GM12878 (cell line): Measurements from ENCODE around the gene RAP1GAP. TPM values are rescaled to one million over a fixed set of nuclear protein-coding genes. Genes with fewer than 3 reads are reported as not detected.

ENCODE experiments used
- ATAC-seq: fragments of 200-7000 bp; cut with Tn5 transposase; 3 replicates; pipeline ENCODE4 v1.9.1; 2020; ENCODE audit warnings: mild to moderate bottlenecking, moderate library complexity
- BruUV-seq: library from RNA; stranded (reverse); fragments of 400-500 nt; replicated peaks from 2 replicates; lab custom pipeline; 2021; lab: Mats Ljungman, UMichigan
- CTCF ChIA-PET: fragments of 300-600 bp; sonication (Branson Sonifier 250); formaldehyde crosslinking; extraction: SDS; loops from one replicate; lab custom pipeline; 2021; ENCODE audit warnings: inconsistent platforms; lab: Yijun Ruan, JAX
- POLR2A ChIA-PET: fragments of 350-600 bp; formaldehyde crosslinking; extraction: SDS; loops from one replicate; lab custom pipeline; 2021; ENCODE audit warnings: inconsistent platforms; lab: Charles Lee
- RAD21 ChIA-PET: fragments of 300-600 bp; sonication (Branson Sonifier 250); formaldehyde crosslinking; loops from one replicate; lab custom pipeline; 2023; ENCODE audit warnings: antibody characterized with exemption; ENCODE audit not compliant: unreplicated experiment; lab: Charles Lee
- SMC1A ChIA-PET: fragments of 300-600 bp; sonication (Branson Sonifier 250); formaldehyde crosslinking; loops from one replicate; lab custom pipeline; 2023; ENCODE audit not compliant: unreplicated experiment, uncharacterized antibody; lab: Charles Lee
- DNase-seq: peaks from one replicate; pipeline ENCODE4 v3.0.0-alpha.2; 2011; ENCODE audit warnings: low read depth, low spot score
- FAIRE-seq: peaks from 3 replicates; lab custom pipeline; 2011; peaks lifted over from hg19 to GRCh38; lab: Jason Lieb, UNC
- H2AFZ ChIP-seq: 2 replicates; pipeline ENCODE4 v1.6.0; 2011; ENCODE audit warnings: low read depth, low read length, control low read depth; ENCODE audit not compliant: control insufficient read depth
- H3K27ac ChIP-seq: 2 replicates; pipeline ENCODE4 v1.5.1; 2011; ENCODE audit warnings: control low read depth; ENCODE audit not compliant: control insufficient read depth, insufficient read depth
- H3K27me3 ChIP-seq, 2 experiments: replicated peaks in 1 of 2; 2 replicates each; pipeline versions ENCODE4 v1.6.0 to v1.6.1; 2011; ENCODE audit warnings: low read length in 1 of 2; ENCODE audit not compliant: control insufficient read depth in 2 of 2, insufficient read depth in 2 of 2
- H3K36me3 ChIP-seq, 2 experiments: 2 replicates each; pipeline ENCODE4 v1.5.1; 2011; ENCODE audit warnings: low read length in 1 of 2; ENCODE audit not compliant: control insufficient read depth in 2 of 2, insufficient read depth in 2 of 2
- H3K4me1 ChIP-seq: 2 replicates; pipeline ENCODE4 v1.6.1; 2011; ENCODE audit warnings: mild to moderate bottlenecking, low read length, moderate library complexity, mixed read lengths; ENCODE audit not compliant: control insufficient read depth, insufficient read depth
- H3K4me2 ChIP-seq: 2 replicates; pipeline ENCODE4 v1.6.0; 2011; ENCODE audit warnings: control low read depth; ENCODE audit not compliant: control insufficient read depth, insufficient read depth
- H3K4me3 ChIP-seq: fragments of 200-600 bp; sonication (generic); 2 replicates; pipeline ENCODE4 v1.5.1; 2016
- H3K79me2 ChIP-seq: 2 replicates; pipeline ENCODE4 v1.6.0; 2011; ENCODE audit warnings: low read length; ENCODE audit not compliant: control insufficient read depth, insufficient read depth
- H3K9ac ChIP-seq: 2 replicates; pipeline ENCODE4 v1.8.0; 2011; ENCODE audit warnings: low read length, control low read depth, mixed read lengths; ENCODE audit not compliant: control insufficient read depth, insufficient read depth
- H3K9me3 ChIP-seq: replicated peaks from 3 replicates; pipeline ENCODE4 v1.5.1; 2011; ENCODE audit warnings: mild to moderate bottlenecking, low read length; ENCODE audit not compliant: control insufficient read depth, insufficient read depth
- H4K20me1 ChIP-seq: 2 replicates; pipeline ENCODE4 v1.6.0; 2011; ENCODE audit not compliant: control insufficient read depth, insufficient read depth
- BHLHE40 ChIP-seq, 2 experiments: fragments of 450-650 bp in 1 of 2; IDR thresholded peaks; 2 replicates each; pipeline ENCODE4 v1.6.1; 2011 to 2017; ENCODE audit warnings: low read depth in 2 of 2, borderline replicate concordance in 1 of 2, improper control_type of control experiment in 1 of 2, low read length in 1 of 2, mild to moderate bottlenecking in 1 of 2
- EGR1 ChIP-seq, 2 experiments: IDR thresholded peaks; 1 replicate in 1 of 2; 2 replicates in 1 of 2; pipeline ENCODE4 v1.6.1; 2011 to 2012; ENCODE audit warnings: low read depth in 2 of 2, low read length in 2 of 2, borderline replicate concordance in 1 of 2, mild to moderate bottlenecking in 1 of 2, moderate library complexity in 1 of 2
- FOXM1 ChIP-seq: IDR thresholded peaks from 2 replicates; pipeline ENCODE4 v1.6.1; 2012; ENCODE audit warnings: low read depth, mild to moderate bottlenecking, inconsistent platforms, low read length, moderate library complexity
- IKZF2 ChIP-seq, 2 experiments: fragments of 450-650 bp; IDR thresholded peaks; 2 replicates each; pipeline ENCODE4 v1.6.1; 2017; ENCODE audit warnings: mild to moderate bottlenecking in 2 of 2, moderate library complexity in 2 of 2
- IRF5 ChIP-seq: fragments of 450-650 bp; IDR thresholded peaks from 2 replicates; pipeline ENCODE4 v1.6.1; 2017; ENCODE audit warnings: borderline replicate concordance
- KDM1A ChIP-seq: fragments of 200-600 bp; sonication (generic); IDR thresholded peaks from 2 replicates; pipeline ENCODE4 v1.6.1; 2016; ENCODE audit warnings: borderline replicate concordance
- KLF5 ChIP-seq: fragments of 450-650 bp; IDR thresholded peaks from 2 replicates; pipeline ENCODE4 v1.6.1; 2014; ENCODE audit warnings: mild to moderate bottlenecking; ENCODE audit not compliant: partially characterized antibody
- NR2C2 ChIP-seq: IDR thresholded peaks from 2 replicates; pipeline ENCODE4 v1.6.1; 2011; ENCODE audit warnings: borderline replicate concordance, low read depth; ENCODE audit not compliant: control insufficient read depth, insufficient read length
- PAX8 ChIP-seq: fragments of 450-650 bp; IDR thresholded peaks from 2 replicates; pipeline ENCODE4 v1.6.1; 2017; ENCODE audit warnings: mild to moderate bottlenecking, moderate library complexity
- RELB ChIP-seq: fragments of 450-650 bp; IDR thresholded peaks from 2 replicates; pipeline ENCODE4 v1.6.1; 2017; ENCODE audit warnings: low read depth, mild to moderate bottlenecking, moderate library complexity
- SIN3A ChIP-seq: IDR thresholded peaks from 2 replicates; pipeline ENCODE4 v1.6.1; 2012; ENCODE audit warnings: low read depth, low read length, improper control_type of control experiment
- SPI1 ChIP-seq: IDR thresholded peaks from 2 replicates; pipeline ENCODE4 v1.6.1; 2011; ENCODE audit warnings: low read depth, mild to moderate bottlenecking, low read length, moderate library complexity, borderline replicate concordance; ENCODE audit not compliant: insufficient read depth
- TCF12 ChIP-seq: IDR thresholded peaks from 2 replicates; pipeline ENCODE4 v1.6.1; 2011; ENCODE audit warnings: low read depth, mild to moderate bottlenecking, low read length
- ZBED1 ChIP-seq: IDR thresholded peaks from 2 replicates; pipeline ENCODE4 v1.6.1; 2016; ENCODE audit warnings: borderline replicate concordance
- ZBTB11 ChIP-seq: fragments of 450-650 bp; formaldehyde crosslinking; IDR thresholded peaks from 2 replicates; pipeline ENCODE4 v1.5.0; 2022; ENCODE audit warnings: mild to moderate bottlenecking, missing genetic modification characterization
- ZNF24 ChIP-seq: fragments of 450-650 bp; IDR thresholded peaks from 2 replicates; pipeline ENCODE4 v1.6.1; 2017; ENCODE audit warnings: antibody characterized with exemption, mild to moderate bottlenecking
- ZNF384 ChIP-seq: IDR thresholded peaks from 2 replicates; pipeline ENCODE4 v1.6.1; 2012; ENCODE audit warnings: low read depth, mild to moderate bottlenecking, low read length, improper control_type of control experiment, borderline replicate concordance
- WGBS: methylation state at CpG from one replicate; pipeline ENCODE4 v1.1.6; 2016; ENCODE audit warnings: low lambda C conversion rate; ENCODE audit not compliant: insufficient replicate concordance, insufficient coverage; ENCODE audit errors: missing lambda C conversion rate; 5-methylcytosine and 5-hydroxymethylcytosine counted together
- in situ Hi-C: fragments of 300-500 bp; cut with MboI; formaldehyde crosslinking; loops from 9 replicates; pipeline ENCODE4 v1.14.3; 2018; ENCODE audit warnings: mixed read lengths
- intact Hi-C: fragments of 100-400 bp; cut with micrococcal nuclease; formaldehyde crosslinking; loops from one replicate; pipeline ENCODE4 v1.14.2; 2022; ENCODE audit not compliant: unreplicated experiment
- polyA plus RNA-seq, 11 experiments: library from polyadenylated mRNA; depleted of rRNA in 4 of 11; unstranded in 6 of 11; stranded (reverse) in 5 of 11; fragments of >200 nt; fragmentation: Nextera tagmentation in 4 of 11; fragmentation: Illumina TruSeq in 1 of 11; extraction: Ambion mirVana in 4 of 11; extraction: Trizol in 1 of 11; gene quantifications; 1 replicate in 1 of 11; 2 replicates in 10 of 11; pipeline versions ENCODE4 v1.2.1 to v1.2.3, GENCODE V29; 2011 to 2016; ENCODE audit warnings: inconsistent platforms in 2 of 11, missing spikeins in 2 of 11, low read depth in 1 of 11
- total RNA-seq, 4 experiments: library from RNA; depleted of rRNA in 3 of 4; stranded (reverse); fragments of >200 nt in 3 of 4; fragmentation: Illumina TruSeq in 1 of 4; extraction: Trizol in 1 of 4; gene quantifications; 2 replicates each; pipeline versions ENCODE4 v1.2.1 to v1.2.3, GENCODE V29; 2013 to 2021

Gene RAP1GAP
- total and polyA plus RNA-seq, 10 of the 15 experiments (the other 5 are each of a cell fraction or from before 2014, with no cell fraction given) = 0.04 to 0.96 (median 0.09) TPM; not detected in 3

GRCh38 chr1:21599402-21599801 lies 69.8 kb downstream of the RAP1GAP start:
- Histone ChIP-seq H3K27me3 (no peaks in the 10 kb centered on the region), H4K20me1 (no peaks in the 10 kb centered on the region), H3K4me1 (no peaks in the 10 kb centered on the region), H3K9ac (no peak overlapping the region), H3K27ac (no peak overlapping the region), H2AFZ (no peak overlapping the region)
- CTCF ChIA-PET = interaction anchor here (1.1 kb wide), 1 partner anchor 231 kb away, joined by 4 read pairs; no protein-coding TSS in a partner anchor
- DNase-seq = no peak
- no peak for ATAC-seq
- 56% methylated on average over 14 of the region's 15 CpGs for WGBS
- no peak for FAIRE-seq
- in situ Hi-C loops = no loop called here
- POLR2A ChIA-PET = no interaction called here
- intact Hi-C loops = no loop called here
- no TSS peak for BruUV-seq
- TF ChIP-seq NR2C2 (no peak), IKZF2 (IDR thresholded peaks at IDR 0.05) (no peak), ZNF24 (no peak), SPI1 (no peak), SIN3A (no peak), ZBTB11 (CRISPR knock-in tag) (no peak), RELB (no peak), PAX8 (no peak), ZBED1 (no peak), BHLHE40 (IDR thresholded peaks at IDR 0.05; ENCODE audit: borderline replicate concordance in 1 of 2, low read depth in 2 of 2, low read length in 1 of 2) (no peak), FOXM1 (no peak), ZNF384 (no peak), EGR1 (IDR thresholded peaks at IDR 0.05; ENCODE audit: borderline replicate concordance in 1 of 2, low read depth in 2 of 2, low read length in 2 of 2) (no peak), KDM1A (no peak), IRF5 (no peak), TCF12 (no peak), KLF5 (no peak)
- TF ChIP-seq, all 136 proteins: peak for 0
- RAD21 ChIA-PET = no interaction called here
- Histone ChIP-seq H3K4me3 (no peak overlapping the region), H3K4me2 (no peak overlapping the region), H3K36me3 (no peaks in the 10 kb centered on the region), H3K79me2 (no peaks in the 10 kb centered on the region), H3K9me3 (no peaks in the 10 kb centered on the region)
- SMC1A ChIA-PET = no interaction called here
